Right atrium auricular region (tissue), 2 donors: ENCODE data around the gene RFC1. TPM values are rescaled to one million over a fixed set of nuclear protein-coding genes. Genes with fewer than 3 reads are reported as not detected.
"Not testable (repeated sequence)": the region's sequence is repeated elsewhere in the genome, so short reads cannot be mapped to it uniquely, and the experiment has no call there.

ENCODE experiments used
- DNase-seq: peaks from one replicate; pipeline ENCODE4 v3.0.0-alpha.2; 2019; ENCODE audit warnings: low spot score
- H3K27ac ChIP-seq, 2 donors: fragments of 200-600 bp; sonication (generic); 1 replicate in 1 of 2; 2 replicates in 1 of 2; pipeline ENCODE4 v1.5.1; 2016 to 2019
- H3K27me3 ChIP-seq, 2 donors: fragments of 200-600 bp; sonication (generic); one replicate each; pipeline versions ENCODE4 v1.5.1 to v1.6.0; 2017 to 2019
- H3K36me3 ChIP-seq: fragments of 200-600 bp; sonication (generic); one replicate; pipeline ENCODE4 v1.5.1; 2016
- H3K4me1 ChIP-seq, 2 donors: fragments of 200-600 bp; sonication (generic); one replicate each; pipeline versions ENCODE4 v1.5.1 to v1.6.0; 2017 to 2019
- H3K4me3 ChIP-seq, 2 donors: fragments of 200-600 bp; sonication (generic); 1 replicate in 1 of 2; 2 replicates in 1 of 2; pipeline ENCODE4 v1.5.1; 2017 to 2019; ENCODE audit warnings: mild to moderate bottlenecking in 1 of 2, moderate library complexity in 1 of 2
- H3K9me3 ChIP-seq, 2 donors: fragments of 200-600 bp; sonication (generic); one replicate each; pipeline ENCODE4 v1.5.1; 2019
- total RNA-seq, 2 donors: library from RNA; depleted of rRNA; stranded (reverse); fragments of >200 nt; gene quantifications; one replicate each; pipeline ENCODE4 v1.1.0, GENCODE V29; 2016
- TF ChIP-seq, protein P1 (sequence below), 2 donors: fragments of 200-600 bp; sonication (generic); IDR thresholded peaks; one replicate each; pipeline ENCODE4 v1.5.1; 2019; ENCODE audit warnings: antibody characterized with exemption in 2 of 2

The RFC1 gene
- total RNA-seq, 2 donors from 2014 or later = 16.4 to 30.4 TPM

DNA sequence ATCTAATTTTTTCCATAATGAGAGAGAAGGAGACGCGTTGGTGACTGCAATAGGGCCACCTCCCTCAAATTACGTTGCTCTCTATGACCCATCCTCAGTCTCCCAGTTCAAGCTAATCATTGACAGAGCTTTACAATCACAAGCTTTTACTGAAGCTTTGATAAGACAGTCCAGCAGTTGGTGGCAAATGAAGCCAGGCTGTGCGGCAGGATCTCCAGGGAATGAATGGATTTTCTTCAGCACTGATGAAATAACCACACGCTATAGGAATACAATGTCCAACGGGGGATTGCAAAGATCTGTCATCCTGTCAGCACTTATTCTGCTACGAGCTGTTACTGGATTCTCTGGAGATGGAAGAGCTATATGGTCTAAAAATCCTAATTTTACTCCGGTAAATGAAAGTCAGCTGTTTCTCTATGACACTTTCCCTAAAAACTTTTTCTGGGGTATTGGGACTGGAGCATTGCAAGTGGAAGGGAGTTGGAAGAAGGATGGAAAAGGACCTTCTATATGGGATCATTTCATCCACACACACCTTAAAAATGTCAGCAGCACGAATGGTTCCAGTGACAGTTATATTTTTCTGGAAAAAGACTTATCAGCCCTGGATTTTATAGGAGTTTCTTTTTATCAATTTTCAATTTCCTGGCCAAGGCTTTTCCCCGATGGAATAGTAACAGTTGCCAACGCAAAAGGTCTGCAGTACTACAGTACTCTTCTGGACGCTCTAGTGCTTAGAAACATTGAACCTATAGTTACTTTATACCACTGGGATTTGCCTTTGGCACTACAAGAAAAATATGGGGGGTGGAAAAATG, 40.8 kb upstream of the RFC1 start, which contains the start of gene KLB:
KLB (plus strand) TSS at position 168 of the 821 bp plus-strand sequence; CDS start at position 188, 20 bp downstream.
- DNase-seq = no peak
- Histone ChIP-seq H3K27me3 (no peaks in the 10 kb centered on the region), H3K4me3 (no peak within 1 kb of the TSS), H3K27ac (no peak within 1 kb of the TSS), H3K36me3 (no peaks in the 10 kb centered on the region), H3K9me3 (no peaks in the 10 kb centered on the region), H3K4me1 (peaks cover 0 to 7% of the 10 kb centered on the region in 2 donors)
- TF ChIP-seq, protein P1, sequence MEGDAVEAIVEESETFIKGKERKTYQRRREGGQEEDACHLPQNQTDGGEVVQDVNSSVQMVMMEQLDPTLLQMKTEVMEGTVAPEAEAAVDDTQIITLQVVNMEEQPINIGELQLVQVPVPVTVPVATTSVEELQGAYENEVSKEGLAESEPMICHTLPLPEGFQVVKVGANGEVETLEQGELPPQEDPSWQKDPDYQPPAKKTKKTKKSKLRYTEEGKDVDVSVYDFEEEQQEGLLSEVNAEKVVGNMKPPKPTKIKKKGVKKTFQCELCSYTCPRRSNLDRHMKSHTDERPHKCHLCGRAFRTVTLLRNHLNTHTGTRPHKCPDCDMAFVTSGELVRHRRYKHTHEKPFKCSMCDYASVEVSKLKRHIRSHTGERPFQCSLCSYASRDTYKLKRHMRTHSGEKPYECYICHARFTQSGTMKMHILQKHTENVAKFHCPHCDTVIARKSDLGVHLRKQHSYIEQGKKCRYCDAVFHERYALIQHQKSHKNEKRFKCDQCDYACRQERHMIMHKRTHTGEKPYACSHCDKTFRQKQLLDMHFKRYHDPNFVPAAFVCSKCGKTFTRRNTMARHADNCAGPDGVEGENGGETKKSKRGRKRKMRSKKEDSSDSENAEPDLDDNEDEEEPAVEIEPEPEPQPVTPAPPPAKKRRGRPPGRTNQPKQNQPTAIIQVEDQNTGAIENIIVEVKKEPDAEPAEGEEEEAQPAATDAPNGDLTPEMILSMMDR (IDR thresholded peaks at IDR 0.05) = no peak

DNA sequence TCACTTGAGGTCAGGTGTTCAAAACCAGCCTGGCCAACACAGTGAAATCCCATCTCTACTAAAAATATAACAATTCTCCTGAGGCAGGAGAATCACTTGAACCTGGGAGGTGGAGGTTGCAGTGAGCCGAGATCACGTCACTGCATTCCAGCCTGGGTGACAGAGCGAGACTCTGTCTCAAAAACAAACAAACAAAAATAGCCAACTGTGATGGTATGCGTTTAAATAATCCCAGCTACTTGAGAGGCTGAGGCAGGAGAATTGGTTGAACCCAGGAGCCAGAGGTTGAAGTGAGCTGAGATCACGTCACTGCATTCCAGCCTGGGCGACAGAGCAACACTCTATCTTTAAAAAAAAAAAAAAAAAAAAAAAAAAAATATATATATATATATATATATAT, 35.5 kb upstream of the RFC1 start:
- not testable (repeated sequence) for DNase-seq, H3K9me3 ChIP-seq, H3K36me3 ChIP-seq, H3K4me3 ChIP-seq, H3K27me3 ChIP-seq, H3K4me1 ChIP-seq, H3K27ac ChIP-seq

DNA sequence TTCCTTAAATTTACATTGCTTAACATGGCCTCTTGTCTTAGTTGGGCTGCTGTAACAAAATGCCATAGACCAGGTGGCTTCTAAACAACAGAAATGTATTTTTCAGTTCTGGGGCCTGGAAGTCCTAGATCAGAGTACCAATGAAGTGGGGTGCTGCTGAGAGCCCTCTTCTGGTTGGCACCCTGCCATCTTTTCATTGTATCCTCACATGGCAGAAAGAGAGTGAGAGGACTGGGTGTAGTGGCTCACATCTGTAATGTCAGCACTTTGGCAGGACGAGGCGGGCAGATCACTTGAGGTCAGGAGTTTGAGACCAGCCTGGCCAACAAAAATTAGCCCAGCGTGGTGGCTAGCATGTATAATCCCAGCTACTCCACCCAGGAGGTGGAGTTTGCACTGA, 28.5 kb upstream of the RFC1 start:
- no peaks in the 10 kb centered on the region for H3K27me3 ChIP-seq
- no peak for DNase-seq
- TF ChIP-seq, protein P1 (IDR thresholded peaks at IDR 0.05) = no peak
- no peak overlapping the region for H3K4me3 ChIP-seq
- no peak overlapping the region for H3K27ac ChIP-seq
- H3K36me3 ChIP-seq = no peaks in the 10 kb centered on the region
- H3K9me3 ChIP-seq = no peaks in the 10 kb centered on the region
- no peaks in the 10 kb centered on the region for H3K4me1 ChIP-seq

DNA sequence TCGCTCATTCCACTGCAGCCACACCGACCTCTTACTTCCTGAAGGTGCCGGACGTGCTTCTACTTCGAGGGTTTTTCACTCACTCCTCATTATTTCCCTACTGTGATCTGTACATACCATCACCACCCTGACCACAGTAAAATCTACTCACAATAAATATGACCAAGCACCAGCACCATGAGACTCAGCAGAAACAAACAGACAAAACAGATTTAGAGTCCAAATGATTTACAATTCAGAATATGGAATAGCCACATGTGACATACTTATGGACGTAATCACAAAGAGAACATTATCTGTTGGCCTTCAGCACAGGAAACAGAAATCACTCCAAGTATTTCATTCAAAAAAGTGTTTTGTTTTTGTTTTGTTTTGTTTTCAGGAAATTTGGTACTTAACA, 24.4 kb upstream of the RFC1 start:
- TF ChIP-seq, protein P1 (IDR thresholded peaks at IDR 0.05) = no peak
- DNase-seq = no peak
- Histone ChIP-seq H3K36me3 (no peaks in the 10 kb centered on the region), H3K27ac (no peak overlapping the region), H3K4me3 (no peak overlapping the region), H3K9me3 (no peaks in the 10 kb centered on the region), H3K27me3 (no peaks in the 10 kb centered on the region), H3K4me1 (no peaks in the 10 kb centered on the region)

DNA sequence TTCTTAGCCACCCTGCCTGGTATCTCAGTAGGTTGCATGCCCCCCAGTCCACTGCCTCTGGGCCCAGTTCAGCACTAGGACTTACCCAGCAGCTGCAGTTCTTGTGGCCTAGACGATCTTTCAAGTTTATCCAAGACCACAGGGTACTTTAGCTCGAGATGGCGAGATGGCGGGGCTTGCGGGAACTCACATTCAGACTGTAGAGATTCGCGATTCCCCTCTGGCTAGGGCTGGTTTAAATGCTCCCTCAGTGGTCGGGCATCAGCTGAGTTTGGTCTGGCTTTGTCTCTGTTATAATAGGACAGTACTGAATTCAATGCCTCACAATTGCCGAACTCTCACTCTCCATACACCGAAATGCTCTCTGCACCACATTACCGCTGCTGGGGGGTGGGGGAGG, 18.4 kb upstream of the RFC1 start:
- H3K9me3 ChIP-seq = no peaks in the 10 kb centered on the region
- TF ChIP-seq, protein P1 (IDR thresholded peaks at IDR 0.05) = no peak
- H3K27ac ChIP-seq = no peak overlapping the region
- no peak for DNase-seq
- no peaks in the 10 kb centered on the region for H3K4me1 ChIP-seq
- no peaks in the 10 kb centered on the region for H3K27me3 ChIP-seq
- no peaks in the 10 kb centered on the region for H3K36me3 ChIP-seq
- H3K4me3 ChIP-seq = no peak overlapping the region

DNA sequence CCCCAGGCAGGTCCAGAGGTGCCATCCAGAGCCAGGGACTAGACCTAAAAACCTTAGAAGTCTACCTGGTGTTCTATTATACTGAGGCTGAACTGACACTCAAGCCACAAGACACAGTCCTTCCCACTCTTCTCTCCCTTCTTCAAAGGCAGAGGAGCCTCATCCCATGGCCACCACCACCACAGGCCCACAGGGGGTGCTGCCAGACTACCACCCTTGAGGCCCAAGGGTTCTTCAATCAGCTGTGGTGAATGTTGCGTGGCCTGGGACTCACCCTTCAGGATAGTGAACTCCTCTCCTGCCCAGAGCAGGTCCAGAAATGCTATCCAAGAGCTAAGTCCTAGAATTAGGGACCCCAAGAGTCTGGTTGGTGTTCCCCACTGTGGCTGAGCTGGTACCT, 17.5 kb upstream of the RFC1 start:
- Histone ChIP-seq H3K36me3 (no peaks in the 10 kb centered on the region), H3K4me1 (no peaks in the 10 kb centered on the region), H3K4me3 (no peak overlapping the region), H3K27me3 (no peaks in the 10 kb centered on the region), H3K9me3 (peaks cover 0 to 3% of the 10 kb centered on the region in 2 donors), H3K27ac (no peak overlapping the region)
- no peak for DNase-seq
- TF ChIP-seq, protein P1 (IDR thresholded peaks at IDR 0.05) = no peak
